ENCODE results near the gene MKNK1. TPM values are rescaled to one million over a fixed set of nuclear protein-coding genes. Genes with fewer than 3 reads are reported as not detected.
"Not testable (repeated sequence)": the region's sequence is repeated elsewhere in the genome, so short reads cannot be mapped to it uniquely, and the experiment has no call there.

The MKNK1 gene
- polyA plus RNA-seq (ENCODE audit: insufficient read length in 4 of 4) = 10 to 100 TPM; 16.9 to 43.3 (median 29.4) TPM

GRCh38 chr1:46603858-46604549, at the start of gene MKNK1:
Gene MKNK1 (minus strand): TSS chr1:46604268. CDS start chr1:46583327, 20,941 bp downstream.
- peak; percentile 85 to 95 (median 90) for DNase-seq (ENCODE audit: low read depth in 4 of 4, low spot score in 2 of 4)

- DNase-seq (ENCODE audit: low read depth in 4 of 4, low spot score in 2 of 4) = peak in 1 of 4 donors; percentile 49
Measured at GRCh38 chr1:46653405-46653958, 49.4 kb upstream of the MKNK1 start.

GRCh38 chr1:46652321-46653100, 48.4 kb upstream of the MKNK1 start:
- no peak for DNase-seq (ENCODE audit: low read depth in 4 of 4, low spot score in 2 of 4)

- not testable (repeated sequence) for DNase-seq (ENCODE audit: low read depth in 4 of 4, low spot score in 2 of 4)
Measured at GRCh38 chr1:46651152-46651551, 47.1 kb upstream of the MKNK1 start.

- no peak for DNase-seq (ENCODE audit: low read depth in 4 of 4, low spot score in 2 of 4)
Measured at GRCh38 chr1:46650491-46650890, 46.4 kb upstream of the MKNK1 start.

- no peak for DNase-seq (ENCODE audit: low read depth in 4 of 4, low spot score in 2 of 4)
Measured at GRCh38 chr1:46649764-46650163, 45.7 kb upstream of the MKNK1 start.

- no peak for DNase-seq (ENCODE audit: low read depth in 4 of 4, low spot score in 2 of 4)
Measured at GRCh38 chr1:46647611-46648010, 43.5 kb upstream of the MKNK1 start.

GRCh38 chr1:46646844-46647243, 42.8 kb upstream of the MKNK1 start:
- no peak for DNase-seq (ENCODE audit: low read depth in 4 of 4, low spot score in 2 of 4)

- no peak for DNase-seq (ENCODE audit: low read depth in 4 of 4, low spot score in 2 of 4)
Measured at GRCh38 chr1:46646331-46646730, 42.3 kb upstream of the MKNK1 start.

- DNase-seq (ENCODE audit: low read depth in 4 of 4, low spot score in 2 of 4) = no peak
Measured at GRCh38 chr1:46645815-46646214, 41.7 kb upstream of the MKNK1 start.

GRCh38 chr1:46643368-46643775, 39.3 kb upstream of the MKNK1 start:
- peak in 1 of 4 donors; percentile 24 for DNase-seq (ENCODE audit: low read depth in 4 of 4, low spot score in 2 of 4)

GRCh38 chr1:46642115-46642680, 38.1 kb upstream of the MKNK1 start:
- DNase-seq (ENCODE audit: low read depth in 4 of 4, low spot score in 2 of 4) = no peak

- no peak for DNase-seq (ENCODE audit: low read depth in 4 of 4, low spot score in 2 of 4)
Measured at GRCh38 chr1:46639547-46639946, 35.5 kb upstream of the MKNK1 start.

GRCh38 chr1:46638921-46639320, 34.9 kb upstream of the MKNK1 start:
- no peak for DNase-seq (ENCODE audit: low read depth in 4 of 4, low spot score in 2 of 4)

- no peak for DNase-seq (ENCODE audit: low read depth in 4 of 4, low spot score in 2 of 4)
Measured at GRCh38 chr1:46637444-46638083, 33.5 kb upstream of the MKNK1 start.

GRCh38 chr1:46635205-46635604, 31.1 kb upstream of the MKNK1 start:
- DNase-seq (ENCODE audit: low read depth in 4 of 4, low spot score in 2 of 4) = no peak

- DNase-seq (ENCODE audit: low read depth in 4 of 4, low spot score in 2 of 4) = no peak
Measured at GRCh38 chr1:46630719-46631118, 26.7 kb upstream of the MKNK1 start.

- DNase-seq (ENCODE audit: low read depth in 4 of 4, low spot score in 2 of 4) = no peak
Measured at GRCh38 chr1:46623743-46624644, 19.9 kb upstream of the MKNK1 start.

GRCh38 chr1:46622344-46622743, 18.3 kb upstream of the MKNK1 start:
- DNase-seq (ENCODE audit: low read depth in 4 of 4, low spot score in 2 of 4) = no peak

- no peak for DNase-seq (ENCODE audit: low read depth in 4 of 4, low spot score in 2 of 4)
Measured at GRCh38 chr1:46621930-46622329, 17.9 kb upstream of the MKNK1 start.
